ENCODE measurements around the gene SLC44A5.

SLC44A5 gene

DNA sequence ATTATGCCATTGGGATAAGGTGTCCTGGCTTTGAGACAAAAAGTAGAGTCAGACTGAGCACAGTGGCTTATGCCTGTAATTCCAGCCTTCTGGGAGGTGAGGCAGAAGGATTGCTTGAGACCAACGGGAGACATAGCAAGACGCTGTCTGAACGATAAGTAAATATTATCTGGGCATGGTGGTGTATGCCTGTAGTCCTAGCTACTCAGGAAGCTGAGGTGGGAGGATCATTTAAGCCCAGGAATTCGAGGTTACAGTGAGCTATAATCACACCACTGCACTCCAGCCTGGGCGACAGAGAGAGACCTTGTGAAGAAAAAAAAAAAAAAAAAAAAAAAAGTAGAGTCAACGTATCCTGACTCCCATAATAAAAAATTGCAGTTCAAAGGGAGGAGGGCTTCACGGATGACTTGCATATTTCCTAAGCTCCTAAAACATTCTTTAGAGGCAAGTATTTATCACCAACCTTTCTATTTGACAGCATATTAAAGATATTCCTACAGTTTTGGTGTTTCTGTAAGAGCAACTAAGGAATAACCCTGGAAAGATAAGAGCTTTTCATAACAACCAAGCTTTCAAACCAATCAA lies 141.2 kb downstream of the SLC44A5 start:
- no peak overlapping the region for H3K4me3 ChIP-seq (ENCODE audit: low read depth, low read length)
- no peaks in the 10 kb centered on the region for H3K36me3 ChIP-seq
- TF ChIP-seq, protein P1, sequence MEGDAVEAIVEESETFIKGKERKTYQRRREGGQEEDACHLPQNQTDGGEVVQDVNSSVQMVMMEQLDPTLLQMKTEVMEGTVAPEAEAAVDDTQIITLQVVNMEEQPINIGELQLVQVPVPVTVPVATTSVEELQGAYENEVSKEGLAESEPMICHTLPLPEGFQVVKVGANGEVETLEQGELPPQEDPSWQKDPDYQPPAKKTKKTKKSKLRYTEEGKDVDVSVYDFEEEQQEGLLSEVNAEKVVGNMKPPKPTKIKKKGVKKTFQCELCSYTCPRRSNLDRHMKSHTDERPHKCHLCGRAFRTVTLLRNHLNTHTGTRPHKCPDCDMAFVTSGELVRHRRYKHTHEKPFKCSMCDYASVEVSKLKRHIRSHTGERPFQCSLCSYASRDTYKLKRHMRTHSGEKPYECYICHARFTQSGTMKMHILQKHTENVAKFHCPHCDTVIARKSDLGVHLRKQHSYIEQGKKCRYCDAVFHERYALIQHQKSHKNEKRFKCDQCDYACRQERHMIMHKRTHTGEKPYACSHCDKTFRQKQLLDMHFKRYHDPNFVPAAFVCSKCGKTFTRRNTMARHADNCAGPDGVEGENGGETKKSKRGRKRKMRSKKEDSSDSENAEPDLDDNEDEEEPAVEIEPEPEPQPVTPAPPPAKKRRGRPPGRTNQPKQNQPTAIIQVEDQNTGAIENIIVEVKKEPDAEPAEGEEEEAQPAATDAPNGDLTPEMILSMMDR (IDR thresholded peaks at IDR 0.05; ENCODE audit: low read depth, low read length) = no peak
- H3K9me3 ChIP-seq (ENCODE audit: severe bottlenecking) = no peaks in the 10 kb centered on the region
- H3K27ac ChIP-seq = no peak overlapping the region
- no peaks in the 10 kb centered on the region for H3K27me3 ChIP-seq (ENCODE audit: insufficient read depth, low read depth, severe bottlenecking)
- DNase-seq = no peak

GRCh38 chr1:75461808-75462325 lies 149.0 kb downstream of the SLC44A5 start:
- Histone ChIP-seq H3K36me3 (no peaks in the 10 kb centered on the region), H3K27ac (no peak overlapping the region), H3K4me3 (ENCODE audit: low read depth, low read length) (no peak overlapping the region), H3K27me3 (ENCODE audit: insufficient read depth, low read depth, severe bottlenecking) (no peaks in the 10 kb centered on the region), H3K9me3 (ENCODE audit: severe bottlenecking) (no peaks in the 10 kb centered on the region)
- TF ChIP-seq, protein P1 (IDR thresholded peaks at IDR 0.05; ENCODE audit: low read depth, low read length) = no peak
- DNase-seq = no peak

DNA sequence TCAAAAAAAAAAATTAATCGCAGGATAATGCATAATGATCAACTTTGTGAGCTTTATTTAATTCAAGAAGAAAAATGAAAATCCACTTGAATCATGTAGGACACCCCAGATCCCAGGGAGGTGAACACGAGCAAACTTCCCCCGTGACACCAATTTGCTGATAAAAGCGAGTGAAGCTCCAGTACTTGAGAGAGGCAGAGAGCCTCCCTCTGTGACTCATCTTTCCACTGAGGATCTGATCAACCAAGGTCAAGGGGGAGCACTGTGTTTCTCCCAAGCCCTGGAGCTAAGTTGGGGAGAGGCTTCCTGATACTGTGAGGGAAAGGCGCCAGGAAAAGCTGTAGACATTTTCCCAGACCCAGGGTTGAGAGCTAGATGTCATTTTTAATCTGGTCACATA lies 160.9 kb downstream of the SLC44A5 start:
- no peak overlapping the region for H3K4me3 ChIP-seq (ENCODE audit: low read depth, low read length)
- H3K9me3 ChIP-seq (ENCODE audit: severe bottlenecking) = no peaks in the 10 kb centered on the region
- no peaks in the 10 kb centered on the region for H3K36me3 ChIP-seq
- TF ChIP-seq, protein P1 (IDR thresholded peaks at IDR 0.05; ENCODE audit: low read depth, low read length) = no peak
- DNase-seq = no peak
- no peak overlapping the region for H3K27ac ChIP-seq
- no peaks in the 10 kb centered on the region for H3K27me3 ChIP-seq (ENCODE audit: insufficient read depth, low read depth, severe bottlenecking)

DNA sequence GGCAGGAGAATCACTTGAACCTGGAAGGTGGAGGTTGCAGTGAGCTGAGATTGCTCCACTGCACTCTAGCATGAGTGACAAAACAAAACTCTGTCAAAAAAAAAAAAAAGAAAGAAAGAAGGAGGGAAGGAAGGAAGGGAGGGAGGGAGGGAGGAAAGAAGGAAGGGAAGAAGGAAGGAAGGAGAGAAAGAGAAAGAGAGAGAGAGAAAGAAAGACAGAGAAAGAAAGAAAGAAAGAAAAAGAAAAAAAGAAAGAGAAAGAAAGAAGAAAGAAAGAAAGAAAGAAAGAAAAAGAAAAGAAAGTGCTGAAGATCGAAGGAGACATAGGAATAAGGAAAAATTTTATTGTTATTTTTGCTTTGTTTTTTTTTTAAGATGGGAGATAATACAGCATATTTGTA lies 166.7 kb downstream of the SLC44A5 start:
- H3K4me3 ChIP-seq (ENCODE audit: low read depth, low read length) = no peak overlapping the region
- H3K27me3 ChIP-seq (ENCODE audit: insufficient read depth, low read depth, severe bottlenecking) = no peaks in the 10 kb centered on the region
- TF ChIP-seq, protein P1 (IDR thresholded peaks at IDR 0.05; ENCODE audit: low read depth, low read length) = no peak
- H3K36me3 ChIP-seq = no peaks in the 10 kb centered on the region
- H3K9me3 ChIP-seq (ENCODE audit: severe bottlenecking) = no peaks in the 10 kb centered on the region
- no peak for DNase-seq
- H3K27ac ChIP-seq = no peak overlapping the region

DNA sequence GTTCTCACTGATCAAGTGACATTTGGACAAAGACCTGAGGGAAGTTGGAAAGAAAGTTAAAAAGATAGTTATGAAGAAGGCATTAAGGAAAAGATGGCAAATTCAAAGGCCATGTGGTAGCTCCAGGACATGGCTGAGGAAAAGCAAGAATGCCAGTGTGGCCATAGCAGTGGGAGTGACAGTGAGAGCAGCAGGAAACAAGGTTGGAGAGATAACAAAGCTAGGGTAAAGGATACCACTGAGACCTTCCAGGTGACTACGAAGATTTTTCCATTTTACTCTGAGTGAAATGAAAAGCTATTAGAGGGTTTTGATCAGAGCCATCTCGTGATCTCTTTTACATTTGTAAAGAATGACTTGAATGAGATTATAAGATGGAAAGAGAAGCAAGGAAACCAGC lies 170.6 kb downstream of the SLC44A5 start:
- Histone ChIP-seq H3K9me3 (ENCODE audit: severe bottlenecking) (no peaks in the 10 kb centered on the region), H3K27ac (no peak overlapping the region), H3K36me3 (no peaks in the 10 kb centered on the region), H3K27me3 (ENCODE audit: insufficient read depth, low read depth, severe bottlenecking) (no peaks in the 10 kb centered on the region), H3K4me3 (ENCODE audit: low read depth, low read length) (no peak overlapping the region)
- TF ChIP-seq, protein P1 (IDR thresholded peaks at IDR 0.05; ENCODE audit: low read depth, low read length) = no peak
- DNase-seq = no peak

- no peak overlapping the region for H3K27ac ChIP-seq
- no peak overlapping the region for H3K4me3 ChIP-seq (ENCODE audit: low read depth, low read length)
- H3K27me3 ChIP-seq (ENCODE audit: insufficient read depth, low read depth, severe bottlenecking) = no peaks in the 10 kb centered on the region
- no peaks in the 10 kb centered on the region for H3K36me3 ChIP-seq
- TF ChIP-seq, protein P1 (IDR thresholded peaks at IDR 0.05; ENCODE audit: low read depth, low read length) = no peak
- DNase-seq = no peak
- no peaks in the 10 kb centered on the region for H3K9me3 ChIP-seq (ENCODE audit: severe bottlenecking)
These were observed 172.6 kb downstream of the SLC44A5 start for GRCh38 chr1:75438355-75438754.
